ENCODE measurements around the gene NDRG4. TPM values are rescaled to one million over a fixed set of nuclear protein-coding genes. Genes with fewer than 3 reads are reported as not detected.

Gene NDRG4
- total RNA-seq, 1 donor from 2014 or later, result 0.66 TPM

GRCh38 chr16:58536278-58536677 lies 36.3 kb downstream of the NDRG4 start:
- intact Hi-C loops (cut with micrococcal nuclease), result no loop called here

GRCh38 chr16:58537124-58537906 lies 37.4 kb downstream of the NDRG4 start:
- intact Hi-C loops (cut with micrococcal nuclease), result no loop called here

GRCh38 chr16:58541711-58542110 lies 41.8 kb downstream of the NDRG4 start:
- intact Hi-C loops (cut with micrococcal nuclease), result no loop called here

- intact Hi-C loops (cut with micrococcal nuclease), result no loop called here
These were observed 42.3 kb downstream of the NDRG4 start for GRCh38 chr16:58542291-58542690.

- intact Hi-C loops (cut with micrococcal nuclease), result no loop called here
These were observed 43.7 kb downstream of the NDRG4 start for GRCh38 chr16:58543685-58544084.

- intact Hi-C loops (cut with micrococcal nuclease), result no loop called here
These were observed 48.4 kb downstream of the NDRG4 start for GRCh38 chr16:58548378-58548777.

- intact Hi-C loops (cut with micrococcal nuclease), result no loop called here
These were observed 51.6 kb downstream of the NDRG4 start for GRCh38 chr16:58551496-58551895.

- intact Hi-C loops (cut with micrococcal nuclease), result loop anchor here (5.0 kb wide), 1 partner anchor 39 kb away; the partner anchor contains the start of gene SETD6
These were observed 56.7 kb downstream of the NDRG4 start for GRCh38 chr16:58556678-58557077.

Other genes starting within 250 kb of the NDRG4 start
- gene PRSS54, start 205.1 kb upstream of the NDRG4 start, total RNA-seq, result not detected in 2 replicates
- 17.8 and 18.5 TPM in 2 replicates for gene GINS3, start 107.7 kb upstream of the NDRG4 start, total RNA-seq
- 15.7 and 17.6 TPM in 2 replicates for gene SETD6, start 15.4 kb downstream of the NDRG4 start, total RNA-seq
- gene CNOT1, start 129.7 kb downstream of the NDRG4 start, total RNA-seq, result 245 and 247 TPM in 2 replicates
- gene SLC38A7, start 184.6 kb downstream of the NDRG4 start, total RNA-seq, result 12.7 and 13.7 TPM in 2 replicates
- gene GOT2, start 234.2 kb downstream of the NDRG4 start, total RNA-seq, result 85.3 and 86.6 TPM in 2 replicates

Measured in T-helper 2 cell treated with Interferon-gamma antibody and Interleukin-4, amounts not matched to agents 100 ng/mL and 5 ng/mL, for 36 hours (primary cell).